ENCODE measurements around the gene TRIM33.

DNA sequence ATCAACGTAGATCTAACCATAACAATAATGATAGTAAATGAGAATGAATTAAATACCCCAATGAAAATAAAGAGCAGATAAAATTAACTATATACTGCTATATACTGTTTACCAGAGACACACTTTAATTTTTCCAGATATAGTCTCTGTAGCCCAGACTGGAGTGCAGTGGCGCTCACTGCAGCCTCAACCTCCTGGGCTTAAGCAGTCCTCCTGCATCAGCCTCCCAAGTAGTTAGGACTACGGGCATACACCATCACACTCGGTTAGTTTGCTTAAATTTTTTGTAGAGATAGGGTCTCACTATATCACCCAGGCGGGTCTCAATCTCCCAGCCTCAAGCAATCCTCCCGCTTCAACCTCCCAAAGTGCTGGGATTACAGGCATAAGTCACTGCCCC lies 37.2 kb downstream of the TRIM33 start:
- no peak for TF ChIP-seq POLR2A (IDR thresholded peaks at IDR 0.05)
- TF ChIP-seq, protein P1, sequence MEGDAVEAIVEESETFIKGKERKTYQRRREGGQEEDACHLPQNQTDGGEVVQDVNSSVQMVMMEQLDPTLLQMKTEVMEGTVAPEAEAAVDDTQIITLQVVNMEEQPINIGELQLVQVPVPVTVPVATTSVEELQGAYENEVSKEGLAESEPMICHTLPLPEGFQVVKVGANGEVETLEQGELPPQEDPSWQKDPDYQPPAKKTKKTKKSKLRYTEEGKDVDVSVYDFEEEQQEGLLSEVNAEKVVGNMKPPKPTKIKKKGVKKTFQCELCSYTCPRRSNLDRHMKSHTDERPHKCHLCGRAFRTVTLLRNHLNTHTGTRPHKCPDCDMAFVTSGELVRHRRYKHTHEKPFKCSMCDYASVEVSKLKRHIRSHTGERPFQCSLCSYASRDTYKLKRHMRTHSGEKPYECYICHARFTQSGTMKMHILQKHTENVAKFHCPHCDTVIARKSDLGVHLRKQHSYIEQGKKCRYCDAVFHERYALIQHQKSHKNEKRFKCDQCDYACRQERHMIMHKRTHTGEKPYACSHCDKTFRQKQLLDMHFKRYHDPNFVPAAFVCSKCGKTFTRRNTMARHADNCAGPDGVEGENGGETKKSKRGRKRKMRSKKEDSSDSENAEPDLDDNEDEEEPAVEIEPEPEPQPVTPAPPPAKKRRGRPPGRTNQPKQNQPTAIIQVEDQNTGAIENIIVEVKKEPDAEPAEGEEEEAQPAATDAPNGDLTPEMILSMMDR (IDR thresholded peaks at IDR 0.05), result no peak
- no peak for TF ChIP-seq POLR2AphosphoS5 (IDR thresholded peaks at IDR 0.05)
- no peak for TF ChIP-seq EP300 (IDR thresholded peaks at IDR 0.05)

All from gastroesophageal sphincter (tissue), 3 donors.